ENCODE results near the gene KRT2.

DNA sequence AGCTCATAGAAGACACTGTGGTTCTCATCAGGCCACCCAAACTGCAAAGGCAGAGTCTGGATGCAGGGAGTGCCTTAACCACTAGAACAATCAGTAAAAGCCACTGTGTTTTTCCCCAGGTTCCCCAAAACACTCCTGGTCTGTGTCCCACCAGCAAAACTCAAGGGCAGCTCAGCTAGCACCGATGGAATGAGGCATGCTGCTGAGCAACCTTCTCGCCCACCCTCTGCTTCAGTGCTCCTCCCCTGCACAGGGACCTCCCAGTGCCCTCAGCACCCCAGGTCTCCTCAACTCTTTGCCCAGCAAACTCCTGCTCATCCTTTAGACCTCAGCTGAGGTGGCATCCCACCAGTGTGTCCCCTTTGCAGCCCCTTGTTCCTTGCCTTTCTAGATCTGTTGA, 47.4 kb upstream of the KRT2 start:
- TF ChIP-seq POLR2A (IDR thresholded peaks at IDR 0.05; ENCODE audit: low read depth) (no peak), POLR2AphosphoS5 (IDR thresholded peaks at IDR 0.05) (no peak), EP300 (IDR thresholded peaks at IDR 0.05) (no peak)
- TF ChIP-seq, protein P1, sequence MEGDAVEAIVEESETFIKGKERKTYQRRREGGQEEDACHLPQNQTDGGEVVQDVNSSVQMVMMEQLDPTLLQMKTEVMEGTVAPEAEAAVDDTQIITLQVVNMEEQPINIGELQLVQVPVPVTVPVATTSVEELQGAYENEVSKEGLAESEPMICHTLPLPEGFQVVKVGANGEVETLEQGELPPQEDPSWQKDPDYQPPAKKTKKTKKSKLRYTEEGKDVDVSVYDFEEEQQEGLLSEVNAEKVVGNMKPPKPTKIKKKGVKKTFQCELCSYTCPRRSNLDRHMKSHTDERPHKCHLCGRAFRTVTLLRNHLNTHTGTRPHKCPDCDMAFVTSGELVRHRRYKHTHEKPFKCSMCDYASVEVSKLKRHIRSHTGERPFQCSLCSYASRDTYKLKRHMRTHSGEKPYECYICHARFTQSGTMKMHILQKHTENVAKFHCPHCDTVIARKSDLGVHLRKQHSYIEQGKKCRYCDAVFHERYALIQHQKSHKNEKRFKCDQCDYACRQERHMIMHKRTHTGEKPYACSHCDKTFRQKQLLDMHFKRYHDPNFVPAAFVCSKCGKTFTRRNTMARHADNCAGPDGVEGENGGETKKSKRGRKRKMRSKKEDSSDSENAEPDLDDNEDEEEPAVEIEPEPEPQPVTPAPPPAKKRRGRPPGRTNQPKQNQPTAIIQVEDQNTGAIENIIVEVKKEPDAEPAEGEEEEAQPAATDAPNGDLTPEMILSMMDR (IDR thresholded peaks at IDR 0.05), result no peak

Data from esophagus muscularis mucosa (tissue), 4 donors.